ENCODE data around the gene IFIT3. TPM values are rescaled to one million over a fixed set of nuclear protein-coding genes. Genes with fewer than 3 reads are reported as not detected.

The IFIT3 gene
- total RNA-seq, 1 experiment from 2014 or later = 0.55 TPM

- Histone ChIP-seq H4K8ac (replicated peaks; ENCODE audit: insufficient read length, low read depth, low read length) (no peak overlapping the region), H2BK12ac (ENCODE audit: insufficient read length, low read depth, low read length) (no peak overlapping the region), H2AK5ac (ENCODE audit: insufficient read length, low read length) (no peak overlapping the region), H3K79me2 (ENCODE audit: insufficient read depth, low read length) (no peaks in the 10 kb centered on the region; the same call in 1 of the 2 replicates), H2BK5ac (ENCODE audit: insufficient read length, low read length) (no peak overlapping the region), H3K4ac (ENCODE audit: low read depth, low read length) (no peak overlapping the region), H3K79me1 (ENCODE audit: insufficient read depth, low read depth, low read length, poor library complexity, severe bottlenecking) (no peaks in the 10 kb centered on the region), H3K56ac (ENCODE audit: insufficient read length, low read depth, low read length) (no peak overlapping the region), H3K18ac (ENCODE audit: insufficient read length, low read depth, low read length) (no peak overlapping the region), H3K27ac (ENCODE audit: insufficient read length, low read depth, low read length) (no peak overlapping the region), H2BK120ac (ENCODE audit: low read depth, low read length, poor library complexity, severe bottlenecking) (no peak overlapping the region), H3K23me2 (ENCODE audit: insufficient read length, low read depth, low read length, poor library complexity, severe bottlenecking) (no peaks in the 10 kb centered on the region), H4K20me1 (ENCODE audit: control insufficient read depth, insufficient read depth, insufficient read length) (no peaks in the 10 kb centered on the region), H3K4me1 (ENCODE audit: insufficient read depth, low read length) (no peaks in the 10 kb centered on the region), H2AFZ (ENCODE audit: low read length) (no peak overlapping the region), H3K27me3 (ENCODE audit: insufficient read depth, low read length) (no peaks in the 10 kb centered on the region), H3K14ac (ENCODE audit: insufficient read depth, low read length) (no peak overlapping the region), H4K5ac (ENCODE audit: insufficient read length, low read depth, low read length) (no peak overlapping the region), H3K9ac (ENCODE audit: extremely low read depth, insufficient read length, low read length) (no peak overlapping the region), H3K23ac (ENCODE audit: insufficient read length, low read depth, low read length) (no peak overlapping the region), H4K91ac (ENCODE audit: insufficient read length, low read depth, low read length) (no peak overlapping the region), H3K4me2 (ENCODE audit: insufficient read depth, insufficient read length, low read length) (no peak overlapping the region), H3T11ph (ENCODE audit: low read length) (no peak overlapping the region), H3K9me3 (ENCODE audit: control insufficient read depth, low read depth, low read length) (no peaks in the 10 kb centered on the region), H2BK20ac (ENCODE audit: low read depth, low read length, poor library complexity, severe bottlenecking) (no peak overlapping the region), H2BK15ac (ENCODE audit: low read depth, low read length) (no peak overlapping the region)
- H3K4me1 Mint-ChIP-seq = peaks cover 4% of the 10 kb centered on the region in 2 experiments
- no peaks in the 10 kb centered on the region; a peak in 1 of 7 replicates for H3K36me3 Mint-ChIP-seq (ENCODE audit: insufficient read depth in 1 of 3, low read depth in 3 of 3)
- no peak for DNase-seq
- no peaks in the 10 kb centered on the region for H3K9me3 Mint-ChIP-seq
- TF ChIP-seq CTCF (conservative IDR thresholded peaks at IDR 0.05) = no peak
- H3K27ac Mint-ChIP-seq = no peak overlapping the region
- WGBS (ENCODE audit: extremely low coverage, insufficient read length, low lambda C conversion rate) = no CpG with 5 or more reads among the region's 4 CpGs
- no peaks in the 10 kb centered on the region; the same call in 1 of the 2 replicates for H3K27me3 Mint-ChIP-seq (ENCODE audit: low read depth)
- no peak overlapping the region for H3K4me3 Mint-ChIP-seq
These were observed 19.1 kb upstream of the IFIT3 start for GRCh38 chr10:89308736-89309135.

All from H9 (cell line).